ENCODE data around the gene LONRF3.
"Not testable (repeated sequence)": the region's sequence is repeated elsewhere in the genome, so short reads cannot be mapped to it uniquely, and the experiment has no call there.

LONRF3 gene

GRCh38 chrX:119027960-119028732, 53.7 kb downstream of the LONRF3 start:
- in situ Hi-C loops (cut with MboI; ENCODE audit: low pct_unique_long_range_greater_than_20kb, low sequenced_read_pairs); DNase-seq: not testable (repeated sequence)

- in situ Hi-C loops (cut with MboI; ENCODE audit: low pct_unique_long_range_greater_than_20kb, low sequenced_read_pairs), result no loop called here
- peak; percentile 26 for DNase-seq
Observed at GRCh38 chrX:119028733-119029330, 54.4 kb downstream of the LONRF3 start.

DNA sequence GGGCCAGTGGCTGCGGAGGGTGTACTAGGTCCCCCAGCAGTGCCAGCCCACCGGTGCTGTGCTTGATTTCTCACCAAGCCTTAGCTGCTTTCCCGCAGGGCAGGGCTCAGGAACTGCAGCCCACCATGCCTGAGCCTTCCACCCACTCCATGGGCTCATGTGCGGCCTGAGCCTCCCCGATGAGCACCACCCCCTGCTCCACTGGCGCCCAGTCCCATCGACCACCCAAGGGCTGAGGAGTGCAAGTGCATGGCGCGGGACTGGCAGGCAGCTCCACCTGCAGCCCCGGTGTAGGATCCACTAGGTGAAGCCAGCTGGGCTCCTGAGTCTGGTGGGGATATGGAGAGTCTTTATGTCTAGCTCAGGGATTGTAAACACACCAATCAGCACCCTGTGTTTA, 55.2 kb downstream of the LONRF3 start:
- DNase-seq; in situ Hi-C loops (cut with MboI; ENCODE audit: low pct_unique_long_range_greater_than_20kb, low sequenced_read_pairs): not testable (repeated sequence)

- in situ Hi-C loops (cut with MboI; ENCODE audit: low pct_unique_long_range_greater_than_20kb, low sequenced_read_pairs), result no loop called here
- DNase-seq, result no peak
Observed at GRCh38 chrX:119030990-119031389, 56.6 kb downstream of the LONRF3 start.

DNA sequence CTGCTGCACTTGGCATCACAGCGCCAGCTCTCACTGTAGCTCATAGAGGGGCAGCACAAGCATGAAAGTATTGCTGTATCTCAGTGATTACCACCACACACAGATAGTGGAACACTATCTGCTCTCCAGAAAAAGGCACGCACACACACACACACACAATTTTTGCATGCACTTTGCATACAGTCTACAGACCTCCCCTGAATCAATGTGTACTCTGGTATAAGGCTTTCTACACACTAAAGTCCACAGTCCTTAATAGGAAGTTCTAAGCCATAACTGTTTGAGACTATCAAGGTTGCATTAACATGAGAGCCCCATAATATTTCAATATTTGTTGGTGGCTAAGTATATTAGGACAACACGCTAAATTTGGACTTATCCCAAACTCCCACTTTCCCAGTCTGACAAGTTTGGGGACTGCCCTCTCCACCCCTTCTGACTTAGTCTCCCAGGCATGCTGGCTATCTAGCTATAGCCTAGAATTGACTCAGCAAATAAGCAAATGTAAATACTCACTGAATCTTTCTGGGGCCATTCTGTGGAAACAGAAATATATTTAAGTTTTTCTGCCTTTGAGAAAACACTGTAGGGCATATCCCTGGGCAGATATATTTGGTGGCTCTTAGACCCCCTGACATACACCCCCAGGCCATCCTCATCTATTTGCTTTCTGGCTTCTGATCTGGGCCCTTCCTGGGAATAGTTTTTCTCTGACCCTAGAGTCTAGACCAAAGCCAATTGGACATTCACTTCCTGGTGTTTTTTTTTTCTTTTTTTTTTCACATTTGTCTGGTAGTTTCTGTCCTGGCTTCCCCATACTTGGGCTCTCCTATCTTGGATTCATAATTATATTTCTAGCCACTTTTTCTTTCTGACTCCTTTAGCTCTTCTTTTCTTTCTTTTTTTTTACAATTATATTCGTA, 62.0 kb downstream of the LONRF3 start:
- DNase-seq, result no peak
- in situ Hi-C loops (cut with MboI; ENCODE audit: low pct_unique_long_range_greater_than_20kb, low sequenced_read_pairs), result no loop called here

DNA sequence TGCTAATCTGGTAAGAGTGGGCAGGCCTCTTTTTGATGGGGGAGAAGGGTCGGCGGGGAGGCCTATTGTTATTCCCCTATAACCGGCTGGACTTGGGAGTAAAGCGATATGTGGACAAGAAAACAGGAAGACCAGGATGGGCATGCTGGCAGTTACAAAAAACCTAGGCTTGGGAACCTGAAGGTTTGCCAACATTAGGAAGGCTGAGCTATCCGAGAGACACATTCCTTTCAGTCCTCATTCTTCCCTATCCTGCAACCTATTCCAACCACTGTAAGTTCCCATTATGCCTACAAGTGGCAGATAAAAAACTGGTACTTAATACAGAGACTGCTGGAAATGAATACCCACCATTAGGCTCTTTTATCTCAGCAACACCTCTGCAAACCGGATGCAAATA, 66.0 kb downstream of the LONRF3 start:
- in situ Hi-C loops (cut with MboI; ENCODE audit: low pct_unique_long_range_greater_than_20kb, low sequenced_read_pairs), result no loop called here
- DNase-seq, result no peak

- no peak for DNase-seq
- in situ Hi-C loops (cut with MboI; ENCODE audit: low pct_unique_long_range_greater_than_20kb, low sequenced_read_pairs), result no loop called here
Observed at GRCh38 chrX:119041175-119041574, 66.8 kb downstream of the LONRF3 start.

GRCh38 chrX:119042040-119042439, 67.6 kb downstream of the LONRF3 start:
- in situ Hi-C loops (cut with MboI; ENCODE audit: low pct_unique_long_range_greater_than_20kb, low sequenced_read_pairs), result no loop called here
- no peak for DNase-seq

DNA sequence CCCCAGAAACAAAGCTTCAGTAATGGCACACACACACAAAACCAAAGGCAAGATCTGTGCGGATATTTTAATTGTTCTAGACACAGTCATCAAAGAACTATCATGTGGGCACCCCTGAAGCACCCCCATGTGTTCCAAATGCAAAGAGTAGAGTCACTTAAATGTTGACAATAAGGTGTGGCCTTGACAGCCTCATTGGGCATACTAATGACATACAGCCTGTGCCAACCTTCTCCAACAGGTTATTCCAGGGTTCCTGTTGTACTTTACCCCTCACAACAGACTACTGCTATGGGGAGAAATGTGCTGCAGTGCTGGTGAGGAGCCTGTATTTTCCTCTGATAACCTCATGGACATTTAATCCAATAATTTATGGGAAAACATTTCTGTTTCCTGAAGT, 68.6 kb downstream of the LONRF3 start:
- no peak for DNase-seq
- in situ Hi-C loops (cut with MboI; ENCODE audit: low pct_unique_long_range_greater_than_20kb, low sequenced_read_pairs), result no loop called here

DNA sequence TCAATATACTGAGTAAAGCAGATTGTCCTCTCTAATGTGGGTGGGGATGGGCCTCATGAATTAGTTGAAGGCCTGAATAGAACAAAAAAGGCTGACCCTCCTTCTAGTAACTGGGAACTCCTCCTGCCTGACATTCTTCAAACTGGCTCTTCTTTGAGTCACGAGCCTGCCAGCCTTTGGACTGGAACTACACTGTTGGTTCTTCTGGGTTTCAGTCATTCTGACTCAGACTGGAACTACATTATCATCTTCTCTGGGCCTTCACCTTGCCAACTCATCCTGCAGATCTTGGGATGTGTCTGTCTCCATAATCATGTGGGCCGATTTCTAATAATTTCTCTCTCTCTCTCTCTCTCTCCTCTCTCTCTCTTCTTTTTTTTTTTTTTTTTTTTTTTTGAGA, 71.5 kb downstream of the LONRF3 start:
- in situ Hi-C loops (cut with MboI; ENCODE audit: low pct_unique_long_range_greater_than_20kb, low sequenced_read_pairs), result no loop called here
- no peak for DNase-seq

GRCh38 chrX:119055687-119056086, 81.3 kb downstream of the LONRF3 start:
- DNase-seq, result no peak
- in situ Hi-C loops (cut with MboI; ENCODE audit: low pct_unique_long_range_greater_than_20kb, low sequenced_read_pairs), result no loop called here

GRCh38 chrX:119062750-119063374, 88.4 kb downstream of the LONRF3 start:
- no peak for DNase-seq
- in situ Hi-C loops (cut with MboI; ENCODE audit: low pct_unique_long_range_greater_than_20kb, low sequenced_read_pairs), result no loop called here

DNA sequence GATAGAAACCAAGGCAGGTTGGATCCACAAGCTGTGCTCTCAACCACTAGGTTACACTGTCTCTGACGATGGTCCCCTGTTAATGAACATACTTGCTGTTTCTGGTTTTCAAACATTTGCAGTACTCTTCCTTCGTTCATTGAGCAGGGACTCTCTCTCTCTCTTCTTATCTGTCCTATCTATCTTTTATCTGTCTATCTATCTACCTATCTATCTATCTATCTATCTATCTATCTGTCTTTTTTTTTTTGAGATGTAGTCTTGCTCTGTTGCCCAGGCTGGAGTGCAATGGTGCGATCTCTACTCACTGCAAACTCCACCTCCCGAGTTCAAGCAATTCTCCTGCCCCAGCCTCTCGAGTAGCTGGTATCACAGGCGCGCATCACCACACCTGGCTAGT, 89.0 kb downstream of the LONRF3 start:
- in situ Hi-C loops (cut with MboI; ENCODE audit: low pct_unique_long_range_greater_than_20kb, low sequenced_read_pairs), result no loop called here

GRCh38 chrX:119067023-119067739, 92.8 kb downstream of the LONRF3 start:
- in situ Hi-C loops (cut with MboI; ENCODE audit: low pct_unique_long_range_greater_than_20kb, low sequenced_read_pairs), result no loop called here
- DNase-seq, result peak; percentile 73

More for the DNA sequence above, 89.0 kb downstream of the LONRF3 start:
- no peak for DNase-seq

Data from KBM-7 (cell line).